Epithelial cell of proximal tubule (primary cell): Measurements from ENCODE around the gene ZRSR2. TPM values are rescaled to one million over a fixed set of nuclear protein-coding genes. Genes with fewer than 3 reads are reported as not detected.
A peak's percentile ranks its signal among the peaks of the same experiment; 100 is the strongest.

Experiments
- DNase-seq: peaks from one replicate; pipeline ENCODE4 v3.0.0-alpha.2; 2011; ENCODE audit warnings: low read depth
- H3K4me3 ChIP-seq: 2 replicates; pipeline ENCODE4 v1.5.1; 2011; ENCODE audit warnings: low read depth, mild to moderate bottlenecking, low read length
- CTCF ChIP-seq: conservative IDR thresholded peaks from 2 replicates; pipeline ENCODE4 v1.5.1; 2012; ENCODE audit warnings: low read depth, mild to moderate bottlenecking, low read length
- total RNA-seq: library from RNA; depleted of rRNA; stranded (reverse); fragments of >200 nt; gene quantifications from 2 replicates; pipeline ENCODE4 v1.2.3, GENCODE V29; 2015

The ZRSR2 gene
- total RNA-seq, 1 donor from 2014 or later = 3.1 TPM

DNA sequence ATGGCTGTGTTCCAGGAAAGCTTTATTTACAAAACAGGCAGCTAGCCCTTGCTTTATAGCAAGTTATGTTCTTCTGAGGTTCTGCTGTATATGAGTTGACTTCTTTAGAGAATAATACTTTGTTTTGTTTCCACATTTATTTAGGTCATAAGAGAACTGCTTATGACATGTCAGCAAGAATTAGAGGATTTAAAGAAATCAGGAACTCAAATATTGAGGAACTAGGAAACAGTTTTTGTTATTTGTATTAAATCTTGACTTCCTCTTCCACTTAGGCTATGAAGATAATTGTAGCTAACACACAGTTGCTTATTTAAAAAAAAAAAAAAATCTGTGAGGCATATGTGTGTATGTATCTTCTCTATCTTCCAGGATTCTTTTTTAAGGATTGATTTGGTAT lies 14.3 kb downstream of the ZRSR2 start:
- H3K4me3 ChIP-seq = no peak overlapping the region
- no peak for DNase-seq
- no peak for TF ChIP-seq CTCF

DNA sequence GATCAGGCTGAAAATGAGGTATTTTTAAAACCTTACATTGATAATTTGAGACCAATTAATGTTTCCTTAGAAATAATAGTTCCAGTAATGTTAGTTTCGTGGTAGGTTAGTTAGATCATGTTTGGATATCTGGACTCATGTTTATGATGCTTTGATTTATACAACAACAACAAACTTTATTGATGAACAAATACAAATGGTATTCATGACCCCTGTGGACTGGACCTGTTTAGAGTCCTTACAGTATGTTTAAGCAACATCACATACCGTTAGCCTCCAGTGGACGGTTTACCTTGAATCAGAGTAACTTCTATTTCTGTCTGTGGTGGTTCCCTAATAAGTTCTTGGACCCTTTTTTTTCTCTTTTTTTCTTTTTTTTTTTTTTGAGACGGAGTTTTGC lies 18.0 kb downstream of the ZRSR2 start:
- no peak for TF ChIP-seq CTCF
- no peak overlapping the region for H3K4me3 ChIP-seq
- no peak for DNase-seq

GRCh38 chrX:15812192-15812938 lies 22.1 kb downstream of the ZRSR2 start:
- no peak for TF ChIP-seq CTCF
- no peak overlapping the region for H3K4me3 ChIP-seq
- no peak for DNase-seq

- no peak for DNase-seq
- no peak for TF ChIP-seq CTCF
- H3K4me3 ChIP-seq = no peak overlapping the region
Measured at GRCh38 chrX:15813416-15813815, 23.1 kb downstream of the ZRSR2 start.

DNA sequence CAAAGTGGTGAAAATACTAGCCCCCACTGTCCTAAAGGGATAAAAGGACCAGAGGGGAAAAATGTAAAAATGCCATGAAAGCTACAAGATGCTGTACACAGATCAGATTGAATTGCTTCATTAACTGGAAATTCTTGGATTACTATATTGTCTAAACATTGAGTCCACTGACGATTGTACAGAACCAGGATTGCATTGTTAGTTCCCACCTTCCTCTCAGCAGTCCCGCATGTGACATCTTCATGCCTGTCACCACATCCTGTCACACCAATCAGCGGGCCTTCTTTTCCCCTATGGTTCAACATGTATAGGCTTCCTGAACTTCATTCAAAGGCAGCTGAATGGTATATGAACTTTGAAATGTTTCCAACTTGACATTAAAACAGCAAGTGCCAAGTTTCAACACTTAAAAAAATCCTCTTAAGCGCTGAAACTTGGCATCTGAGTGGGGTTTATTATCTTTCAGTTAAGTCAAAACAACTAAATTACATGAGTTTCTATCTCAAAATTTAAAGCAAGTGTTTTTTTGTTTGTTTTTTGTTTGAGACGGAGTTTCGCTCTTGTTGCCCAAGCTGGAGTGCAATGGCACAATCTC lies 24.6 kb downstream of the ZRSR2 start:
- H3K4me3 ChIP-seq = no peak overlapping the region
- DNase-seq = no peak
- TF ChIP-seq CTCF = no peak

DNA sequence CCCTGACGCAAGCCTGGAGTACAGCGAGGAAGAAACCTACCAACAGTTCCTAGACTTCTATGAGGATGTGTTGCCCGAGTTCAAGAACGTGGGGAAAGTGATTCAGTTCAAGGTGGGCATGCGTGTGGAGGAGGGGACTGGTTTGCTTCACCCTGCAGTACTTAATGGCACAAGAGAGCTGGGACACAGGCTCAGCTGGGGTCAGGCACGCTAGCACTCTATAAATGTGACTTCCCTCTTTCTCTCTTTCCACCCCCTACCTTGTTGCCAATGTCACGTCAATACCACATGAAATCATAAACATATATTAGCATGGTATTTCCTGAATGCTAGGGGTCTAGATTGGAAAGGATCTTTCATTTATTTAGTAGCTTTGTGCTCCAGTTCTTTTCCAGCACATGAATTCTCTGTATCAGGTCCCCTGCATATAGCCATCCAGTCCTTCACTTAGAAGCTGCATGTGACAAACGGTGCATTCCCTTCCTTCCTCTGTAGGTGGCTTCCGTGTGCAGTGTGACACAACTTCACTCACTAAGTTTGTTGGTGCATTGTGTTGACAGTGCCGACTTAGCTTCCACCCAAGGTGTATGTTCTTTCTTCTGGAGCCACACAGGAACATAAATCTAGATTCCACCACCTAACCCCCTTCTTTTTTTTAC lies 25.6 kb downstream of the ZRSR2 start:
- DNase-seq = no peak
- no peak overlapping the region for H3K4me3 ChIP-seq
- TF ChIP-seq CTCF = peak; percentile 39

- no peak for TF ChIP-seq CTCF
- no peak for DNase-seq
- no peak overlapping the region for H3K4me3 ChIP-seq
Measured at GRCh38 chrX:15816438-15816809, 26.1 kb downstream of the ZRSR2 start.
